GM18526 (cell line): ENCODE data around the gene TRIM7.

ENCODE experiments used
- POLR2A ChIP-seq: IDR thresholded peaks from 3 replicates; pipeline ENCODE4 v1.6.1; 2011; ENCODE audit not compliant: insufficient read length; ENCODE audit errors: extremely low read depth

Gene TRIM7

GRCh38 chr5:181235689-181236366 is 30.8 kb upstream of the TRIM7 start:
- TF ChIP-seq POLR2A = peak; percentile 29

GRCh38 chr5:181235323-181235688 is 30.3 kb upstream of the TRIM7 start:
- TF ChIP-seq POLR2A = peak; percentile 13

GRCh38 chr5:181234455-181235306 is 29.7 kb upstream of the TRIM7 start:
- TF ChIP-seq POLR2A = peak; percentile 7

DNA sequence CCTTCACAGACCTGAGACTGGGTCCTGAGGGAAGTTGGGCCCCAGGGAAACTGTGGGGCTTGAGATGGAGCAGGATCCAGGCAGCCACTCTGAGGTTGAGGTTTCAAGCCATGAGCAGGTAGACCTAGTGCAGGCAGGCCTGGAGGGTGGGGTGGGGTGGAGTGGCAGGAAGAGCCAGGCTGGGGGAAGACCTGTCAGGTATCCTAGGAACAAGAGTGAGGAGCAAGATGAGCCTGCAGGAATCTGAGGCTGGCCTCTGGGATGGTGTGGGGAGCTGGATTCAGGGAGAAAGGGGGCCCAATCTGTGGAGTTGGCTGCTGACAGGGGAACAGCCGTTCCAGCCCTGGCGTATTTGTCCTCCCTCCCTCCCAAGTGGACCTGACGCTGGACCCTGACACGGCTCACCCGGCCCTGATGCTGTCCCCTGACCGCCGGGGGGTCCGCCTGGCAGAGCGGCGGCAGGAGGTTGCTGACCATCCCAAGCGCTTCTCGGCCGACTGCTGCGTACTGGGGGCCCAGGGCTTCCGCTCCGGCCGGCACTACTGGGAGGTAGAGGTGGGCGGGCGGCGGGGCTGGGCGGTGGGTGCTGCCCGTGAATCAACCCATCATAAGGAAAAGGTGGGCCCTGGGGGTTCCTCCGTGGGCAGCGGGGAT is 28.9 kb upstream of the TRIM7 start:
- no peak for TF ChIP-seq POLR2A

DNA sequence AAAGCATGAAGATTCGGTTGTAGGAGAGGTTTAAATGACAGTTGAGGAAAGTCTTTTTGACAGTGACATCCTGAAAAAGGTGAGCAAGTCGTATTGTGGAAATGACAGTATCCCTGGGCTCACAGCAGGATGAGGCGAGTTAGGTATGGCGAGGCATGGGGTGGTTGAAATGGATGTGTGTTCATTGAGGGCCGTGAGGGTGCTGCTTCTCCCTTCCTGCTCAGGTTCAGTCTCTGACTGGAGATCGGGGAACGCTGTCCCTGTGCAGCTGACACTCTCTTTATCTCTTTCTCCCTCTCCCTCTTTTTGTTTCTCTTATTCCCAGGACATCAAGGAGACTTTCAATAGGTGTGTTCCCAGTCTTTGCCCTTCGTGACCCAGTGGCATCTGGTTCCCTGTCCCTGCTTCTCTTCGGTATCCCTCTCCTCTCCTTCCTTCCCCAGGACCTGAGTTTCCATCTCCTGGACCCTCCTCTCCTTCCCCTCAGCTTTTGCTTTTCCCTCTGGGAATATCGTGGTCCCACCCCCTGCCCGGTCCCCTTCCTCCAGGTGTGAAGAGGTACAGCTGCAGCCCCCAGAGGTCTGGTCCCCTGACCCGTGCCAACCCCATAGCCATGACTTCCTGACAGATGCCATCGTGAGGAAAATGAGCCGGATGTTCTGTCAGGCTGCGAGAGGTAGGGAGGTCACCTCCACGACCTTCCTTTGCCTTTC is 28.2 kb upstream of the TRIM7 start:
- TF ChIP-seq POLR2A = no peak

GRCh38 chr5:181232593-181232992 is 27.6 kb upstream of the TRIM7 start:
- TF ChIP-seq POLR2A = no peak

- no peak for TF ChIP-seq POLR2A
These were observed 26.4 kb upstream of the TRIM7 start for GRCh38 chr5:181231432-181231831.

- no peak for TF ChIP-seq POLR2A
These were observed 25.6 kb upstream of the TRIM7 start for GRCh38 chr5:181230551-181230950.

GRCh38 chr5:181229996-181230395 is 25.0 kb upstream of the TRIM7 start:
- TF ChIP-seq POLR2A = no peak

DNA sequence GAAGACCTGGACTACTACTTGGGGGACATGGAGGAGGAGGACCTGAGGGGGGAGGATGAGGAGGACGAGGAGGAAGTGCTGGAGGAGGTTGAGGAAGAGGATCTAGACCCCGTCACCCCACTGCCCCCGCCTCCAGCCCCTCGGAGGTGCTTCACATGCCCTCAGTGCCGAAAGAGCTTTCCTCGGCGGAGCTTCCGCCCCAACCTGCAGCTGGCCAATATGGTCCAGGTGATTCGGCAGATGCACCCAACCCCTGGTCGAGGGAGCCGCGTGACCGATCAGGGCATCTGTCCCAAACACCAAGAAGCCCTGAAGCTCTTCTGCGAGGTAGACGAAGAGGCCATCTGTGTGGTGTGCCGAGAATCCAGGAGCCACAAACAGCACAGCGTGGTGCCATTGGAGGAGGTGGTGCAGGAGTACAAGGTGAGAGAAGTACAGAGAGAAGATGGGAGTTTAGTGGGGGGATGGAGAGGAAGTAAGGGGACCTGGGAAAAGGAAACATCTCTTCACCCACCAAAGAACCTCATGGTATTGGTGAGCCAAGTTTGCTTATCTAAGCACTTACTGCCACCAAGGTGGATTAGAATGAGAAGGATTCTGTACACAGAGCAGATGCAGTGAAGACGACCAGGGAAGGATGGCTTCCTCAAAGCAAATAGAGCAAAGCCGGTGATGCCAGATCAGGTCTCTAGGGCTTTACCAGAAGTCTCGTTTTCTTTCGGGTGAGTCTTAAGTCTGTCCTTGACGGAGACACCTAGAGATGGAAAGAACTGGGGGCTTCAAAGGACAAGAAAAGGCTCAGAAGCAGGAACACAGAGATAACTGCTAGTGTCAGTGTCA is 19.6 kb upstream of the TRIM7 start:
- TF ChIP-seq POLR2A = no peak

DNA sequence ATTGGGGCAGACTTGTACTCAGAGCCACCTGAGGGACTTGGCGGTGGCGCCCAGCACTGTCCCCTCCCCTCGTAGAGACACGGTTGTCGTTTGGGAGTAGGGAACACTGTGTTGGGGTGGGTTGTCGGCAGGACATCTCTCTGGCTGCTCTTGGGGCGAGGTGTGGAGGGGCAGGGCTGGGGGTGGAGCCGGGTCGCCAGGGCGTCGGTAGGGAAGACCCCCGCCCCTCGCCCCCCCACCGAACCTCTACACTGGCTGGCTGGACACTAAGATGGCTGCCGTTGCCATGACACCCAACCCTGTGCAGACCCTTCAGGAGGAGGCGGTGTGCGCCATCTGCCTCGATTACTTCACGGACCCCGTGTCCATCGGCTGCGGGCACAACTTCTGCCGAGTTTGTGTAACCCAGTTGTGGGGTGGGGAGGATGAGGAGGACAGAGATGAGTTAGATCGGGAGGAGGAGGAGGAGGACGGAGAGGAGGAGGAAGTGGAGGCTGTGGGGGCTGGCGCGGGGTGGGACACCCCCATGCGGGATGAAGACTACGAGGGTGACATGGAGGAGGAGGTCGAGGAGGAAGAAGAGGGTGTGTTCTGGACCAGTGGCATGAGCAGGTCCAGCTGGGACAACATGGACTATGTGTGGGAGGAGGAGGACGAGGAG is 18.9 kb upstream of the TRIM7 start:
- peak; percentile 5 for TF ChIP-seq POLR2A

DNA sequence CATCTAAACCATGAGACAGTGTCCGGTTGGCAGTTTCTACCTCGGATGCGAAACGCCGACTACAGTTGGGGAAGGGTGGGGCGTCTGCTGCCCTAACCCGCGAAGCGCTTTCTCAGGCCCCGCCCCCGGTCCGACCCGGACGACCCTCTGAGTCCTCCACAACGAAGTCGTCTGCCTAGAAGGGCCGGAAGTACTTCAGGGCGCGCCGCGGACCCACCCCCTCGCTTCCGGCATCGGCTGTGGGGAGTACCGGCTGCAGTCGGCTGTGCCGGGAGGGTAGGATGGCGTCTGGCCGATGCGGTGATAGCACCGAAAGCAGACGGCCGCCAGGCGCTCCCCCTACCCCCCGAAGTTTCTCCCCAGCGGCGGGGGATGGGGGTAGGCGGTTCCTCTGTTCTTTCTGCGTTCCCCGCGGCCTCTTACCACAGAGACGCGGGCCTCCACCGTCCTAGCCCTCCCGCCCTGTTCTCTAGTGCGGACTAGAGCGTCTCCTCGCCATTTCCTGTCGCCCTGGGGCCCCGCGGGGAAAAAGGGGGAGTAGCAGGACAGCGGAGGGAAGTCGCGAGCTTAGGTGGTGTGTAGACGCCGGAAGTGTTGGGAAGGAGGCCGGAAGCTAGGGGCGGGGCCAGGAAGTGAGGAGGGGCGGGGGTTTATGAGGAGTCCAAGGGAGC is 18.2 kb upstream of the TRIM7 start, which contains the start of gene TRIM41:
TSS of gene TRIM41 (plus strand) at position 224 of the 671 bp plus-strand sequence. CDS start 719 bp downstream, outside the sequence.
- peak; percentile 83 for TF ChIP-seq POLR2A

DNA sequence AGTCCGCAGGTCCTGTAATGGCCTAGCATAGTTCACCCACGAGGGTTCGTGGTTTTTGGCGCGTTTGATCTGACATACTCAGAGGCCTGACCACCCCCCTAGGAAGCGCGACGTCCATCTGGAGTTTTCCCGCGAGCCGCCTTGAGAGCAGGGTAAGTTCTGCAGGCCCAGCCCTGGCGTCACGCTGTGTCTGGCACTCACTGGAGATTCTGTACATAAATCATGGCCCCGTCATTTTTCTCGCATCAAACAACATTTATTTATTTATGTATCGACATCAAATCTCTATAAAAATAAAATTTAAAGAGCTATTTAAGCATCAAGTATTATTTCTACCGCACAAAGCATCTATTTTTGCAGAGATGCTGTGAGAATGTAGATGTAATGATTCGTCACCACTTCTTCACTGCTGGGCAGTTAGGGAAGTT is 17.6 kb upstream of the TRIM7 start:
- TF ChIP-seq POLR2A = no peak
